GM20431 (cell line): ENCODE results near the gene SLC25A45.

Experiments
- in situ Hi-C: fragments of 300-500 bp; cut with MseI, MboI; formaldehyde crosslinking; loops from one replicate; pipeline ENCODE4 v1.15.0; 2020; ENCODE audit warnings: low sequenced_read_pairs; ENCODE audit not compliant: unreplicated experiment

Gene SLC25A45

GRCh38 chr11:65382033-65382803 lies at the start of gene SLC25A45:
TSS of gene SLC25A45 (minus strand) at chr11:65382646. CDS start at chr11:65381951, 695 bp downstream.
- in situ Hi-C loops, result no loop called here

GRCh38 chr11:65431451-65432099 lies 49.1 kb upstream of the SLC25A45 start:
- in situ Hi-C loops, result no loop called here

GRCh38 chr11:65430406-65431217 lies 48.2 kb upstream of the SLC25A45 start:
- in situ Hi-C loops, result no loop called here

- in situ Hi-C loops, result no loop called here
Measured at GRCh38 chr11:65429724-65430405, 47.4 kb upstream of the SLC25A45 start.

- in situ Hi-C loops, result no loop called here
Measured at GRCh38 chr11:65429068-65429681, 46.7 kb upstream of the SLC25A45 start.

GRCh38 chr11:65428578-65429067 lies 46.2 kb upstream of the SLC25A45 start:
- in situ Hi-C loops, result no loop called here

- in situ Hi-C loops, result no loop called here
Measured at GRCh38 chr11:65427691-65428577, 45.5 kb upstream of the SLC25A45 start.

GRCh38 chr11:65426839-65427690 lies 44.6 kb upstream of the SLC25A45 start:
- in situ Hi-C loops, result no loop called here

GRCh38 chr11:65425971-65426838 lies 43.8 kb upstream of the SLC25A45 start:
- in situ Hi-C loops, result no loop called here

- in situ Hi-C loops, result no loop called here
Measured at GRCh38 chr11:65425105-65425970, 42.9 kb upstream of the SLC25A45 start.

GRCh38 chr11:65424205-65425104 lies 42.0 kb upstream of the SLC25A45 start:
- in situ Hi-C loops, result no loop called here

GRCh38 chr11:65423516-65424204 lies 41.2 kb upstream of the SLC25A45 start:
- in situ Hi-C loops, result no loop called here

- in situ Hi-C loops, result no loop called here
Measured at GRCh38 chr11:65422633-65423515, 40.4 kb upstream of the SLC25A45 start, which contains the start of gene NEAT1. TSS of gene NEAT1 (plus strand) at chr11:65422798.
